Skin epidermis (tissue), 12 donors: ENCODE measurements around the gene ZNF90.
A peak's percentile ranks its signal among the peaks of the same experiment; 100 is the strongest.
"Not testable (repeated sequence)": the region's sequence is repeated elsewhere in the genome, so short reads cannot be mapped to it uniquely, and the experiment has no call there.

Experiments
- H3K27ac ChIP-seq, 21 experiments: fragments of 200-600 bp; sonication (generic) in 11 of 21; one replicate each; pipeline ENCODE4 v1.5.0; 2020; ENCODE audit warnings: mild to moderate bottlenecking in 3 of 21, inconsistent platforms in 2 of 21, moderate library complexity in 2 of 21
- H3K4me3 ChIP-seq, 7 experiments: fragments of 200-600 bp; sonication (generic) in 2 of 7; one replicate each; pipeline ENCODE4 v1.5.0; 2020; ENCODE audit warnings: inconsistent platforms in 2 of 7, mild to moderate bottlenecking in 2 of 7, moderate library complexity in 1 of 7

Gene ZNF90

DNA sequence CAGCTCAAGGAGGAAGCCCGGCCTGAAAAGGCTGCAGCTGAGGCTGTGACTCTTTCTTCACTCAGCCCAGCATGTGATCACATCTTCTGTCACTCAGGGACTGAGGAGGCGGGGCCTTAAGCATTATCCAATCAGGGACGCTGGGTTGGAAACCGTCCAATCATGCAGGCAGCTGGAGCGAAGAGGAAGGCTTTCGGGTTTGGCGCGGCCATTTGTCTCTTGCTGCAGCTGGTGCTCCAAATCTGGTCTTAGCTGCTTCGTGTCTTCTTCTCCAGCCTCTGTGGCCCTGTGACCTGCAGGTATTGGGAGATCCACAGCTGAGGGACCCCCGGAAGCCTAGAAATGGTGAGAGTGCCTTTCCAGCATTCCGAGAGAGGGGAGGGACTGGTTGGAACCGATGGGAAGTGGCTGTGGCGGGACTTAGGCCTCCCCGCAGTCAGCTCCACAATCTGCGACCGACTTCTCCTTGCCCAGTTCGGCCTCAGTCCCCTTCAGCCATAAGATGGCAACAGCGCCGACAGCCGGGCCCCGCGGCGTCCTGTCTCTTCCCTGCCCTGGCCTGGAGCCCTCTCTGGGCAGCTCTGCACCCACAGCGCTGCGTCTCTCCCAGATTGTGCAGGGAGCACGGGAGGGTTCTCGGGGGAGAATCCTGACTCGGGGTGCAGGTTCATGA lies at the start of gene ZNF90:
Gene ZNF90, plus strand, starts transcription at position 210 of the 673 bp plus-strand sequence. Its CDS starts 133 bp downstream, at position 343.
- H3K4me3 ChIP-seq: peak within 1 kb of the TSS; percentile 36 to 64 (median 46)
- peak within 1 kb of the TSS in 6 of 21 experiments; percentile 18 to 56 (median 42) for H3K27ac ChIP-seq

DNA sequence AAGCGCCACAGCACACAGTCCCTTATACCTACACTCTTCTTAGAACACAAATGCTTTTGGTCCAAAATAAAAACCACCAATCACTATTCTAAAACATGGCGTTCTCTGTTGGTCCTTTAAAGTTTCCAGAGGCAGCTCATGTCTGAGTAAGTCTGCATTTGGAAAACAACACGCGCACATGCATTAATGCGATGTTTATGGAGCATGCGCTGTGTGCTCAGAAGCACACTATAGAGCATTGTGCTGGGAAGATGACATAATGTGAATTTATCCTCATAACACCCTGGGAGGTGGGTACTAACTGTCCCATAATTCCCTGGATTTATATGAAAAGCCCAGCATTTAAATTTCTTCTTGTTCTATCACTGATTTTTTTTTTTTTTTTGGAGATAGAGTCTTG lies 49.2 kb upstream of the ZNF90 start:
- Histone ChIP-seq H3K27ac (no peak overlapping the region), H3K4me3 (no peak overlapping the region)

GRCh38 chr19:20035935-20036334 lies 41.9 kb upstream of the ZNF90 start:
- no peak overlapping the region for H3K4me3 ChIP-seq
- no peak overlapping the region for H3K27ac ChIP-seq

DNA sequence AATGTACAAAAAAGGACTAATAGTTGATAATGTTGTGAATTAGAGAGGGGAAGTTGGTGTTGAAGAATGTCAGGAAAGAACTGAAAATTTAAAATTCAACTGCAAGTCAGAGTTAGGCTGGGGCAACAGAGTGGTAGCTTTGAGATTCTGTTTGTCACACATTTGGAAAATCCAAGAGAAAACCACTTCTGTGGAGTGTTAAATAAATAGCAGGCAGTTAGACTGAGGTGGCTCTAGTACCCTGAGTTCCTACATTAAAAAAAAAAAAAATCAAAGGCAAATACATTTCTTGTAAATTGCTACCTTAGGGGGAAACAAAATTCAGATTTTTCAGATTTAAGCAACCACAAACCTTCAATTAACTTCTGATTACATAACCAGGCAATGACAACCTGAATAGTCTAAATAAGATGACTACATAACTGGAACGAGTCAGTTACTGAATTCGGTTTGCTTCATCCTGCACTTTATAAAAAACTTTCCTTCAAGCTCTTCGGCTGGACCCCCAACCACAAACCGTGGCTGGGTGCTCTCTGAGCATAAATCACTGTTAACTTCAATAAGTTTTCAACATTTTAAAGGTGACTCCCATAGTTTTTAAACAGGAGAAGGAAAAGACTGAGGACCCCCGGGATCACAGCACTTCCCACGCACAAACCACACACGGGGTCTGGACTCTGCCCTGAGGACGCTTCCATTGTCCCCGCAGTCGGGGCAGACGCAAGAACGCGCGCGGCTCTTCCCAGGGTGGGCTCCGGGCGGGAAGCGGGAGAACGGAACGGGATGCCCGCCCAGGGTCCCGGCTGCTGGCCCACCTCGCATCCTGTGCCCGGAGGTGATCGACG lies 39.2 kb upstream of the ZNF90 start:
- Histone ChIP-seq H3K4me3 (peak overlapping the region; percentile 58 to 96 (median 84)), H3K27ac (peak overlapping the region in 20 of 21 experiments; percentile 51 to 91 (median 74))

- Histone ChIP-seq H3K27ac (peak within 1 kb of the TSS in 20 of 21 experiments; percentile 51 to 91 (median 74)), H3K4me3 (peak within 1 kb of the TSS; percentile 58 to 96 (median 84))
Observed at GRCh38 chr19:20039203-20039723, 38.5 kb upstream of the ZNF90 start, which contains the start of gene ZNF682. TSS of gene ZNF682 (minus strand) at chr19:20039505. CDS start at chr19:20039345, 160 bp downstream.

GRCh38 chr19:20044663-20045062 lies 33.1 kb upstream of the ZNF90 start:
- H3K4me3 ChIP-seq: no peak overlapping the region
- H3K27ac ChIP-seq: no peak overlapping the region

DNA sequence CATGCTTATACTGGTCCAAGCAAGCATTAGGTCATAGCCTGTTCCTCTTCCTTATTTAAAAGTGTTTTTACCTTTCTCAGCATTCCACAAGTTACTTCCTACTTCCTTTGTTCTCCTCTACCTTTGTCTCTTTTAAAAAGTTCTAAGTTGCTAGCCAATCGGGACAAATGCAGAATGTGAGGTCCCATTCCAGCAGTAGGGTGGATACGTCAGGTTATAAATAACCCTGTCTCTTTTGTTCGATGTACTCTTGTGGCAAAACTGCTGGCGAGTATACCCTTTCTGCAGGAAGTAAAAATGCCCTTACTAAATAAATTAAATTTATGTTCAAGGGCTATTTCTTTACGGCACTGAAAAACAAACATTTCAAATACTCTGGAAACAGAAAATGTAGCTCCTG lies 32.1 kb upstream of the ZNF90 start:
- H3K27ac ChIP-seq, H3K4me3 ChIP-seq: not testable (repeated sequence)

DNA sequence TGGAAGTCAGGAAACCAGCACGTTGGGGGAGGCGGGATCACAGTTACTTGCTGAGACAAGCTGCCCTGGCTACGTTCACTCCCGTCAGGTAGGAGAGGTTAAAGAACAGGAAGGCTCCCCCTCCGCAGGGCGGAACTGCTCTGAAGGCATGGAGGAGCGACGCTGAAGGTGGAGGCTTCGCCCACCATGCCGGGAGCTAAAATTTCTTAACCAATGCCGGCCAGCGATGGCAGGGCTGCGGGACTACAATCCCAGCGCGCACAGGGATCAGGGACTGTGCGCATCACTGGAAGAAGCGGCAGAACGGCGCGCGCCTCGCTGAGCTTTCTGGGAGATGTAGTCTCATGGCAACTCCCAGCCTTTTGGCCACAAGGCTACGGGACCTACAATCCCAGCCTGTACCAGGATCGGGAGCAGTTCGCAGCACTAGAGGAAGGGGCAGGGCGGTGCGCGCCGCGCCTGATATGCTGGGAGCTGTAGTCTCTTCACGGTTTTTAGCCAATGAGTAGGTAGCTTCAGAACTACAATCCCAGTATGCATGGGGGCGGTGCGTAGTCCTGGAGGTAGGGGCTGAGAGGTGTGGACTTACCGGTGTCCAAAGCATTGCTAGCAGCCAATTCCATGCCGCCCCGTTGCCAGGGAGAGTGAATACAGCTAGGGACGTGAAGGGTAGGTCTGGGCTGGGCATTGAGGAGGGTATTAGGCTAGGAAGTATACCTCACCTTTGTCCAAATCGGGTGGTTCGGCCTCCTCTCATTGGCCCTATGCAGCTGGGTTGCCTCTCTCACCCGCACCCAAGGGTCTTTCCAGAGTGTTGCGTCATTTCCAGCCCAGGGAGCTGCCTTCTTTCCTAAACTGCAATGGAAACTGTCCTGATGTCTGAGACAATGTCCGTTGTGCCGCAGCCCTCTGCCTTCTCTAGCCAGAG lies 25.7 kb upstream of the ZNF90 start:
- H3K4me3 ChIP-seq: peak overlapping the region; percentile 38 to 71 (median 51)
- H3K27ac ChIP-seq: peak overlapping the region in 19 of 21 experiments; percentile 36 to 84 (median 72)

GRCh38 chr19:20058738-20059137 lies 19.1 kb upstream of the ZNF90 start:
- H3K27ac ChIP-seq: not testable (repeated sequence)

DNA sequence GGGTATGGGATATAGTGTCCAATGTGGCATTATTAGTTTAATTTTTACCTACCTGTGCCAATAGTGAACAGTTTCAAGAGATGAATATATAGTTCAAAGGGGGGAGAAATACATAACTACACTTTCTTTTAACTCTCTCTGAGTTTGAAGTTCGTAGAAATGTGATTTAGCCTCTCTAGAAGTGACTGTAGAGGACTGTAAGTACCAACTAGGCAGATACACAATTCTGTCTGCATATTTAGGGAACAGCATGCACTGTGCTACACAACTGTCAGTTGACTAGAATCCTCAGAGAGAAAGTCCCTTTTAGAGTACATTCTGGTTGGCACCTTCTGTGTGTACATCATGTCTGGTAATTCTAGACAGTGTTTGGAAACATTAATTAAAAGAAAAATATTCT lies 17.5 kb upstream of the ZNF90 start:
- Histone ChIP-seq H3K4me3 (no peak overlapping the region), H3K27ac (no peak overlapping the region)

More at GRCh38 chr19:20058738-20059137, 19.1 kb upstream of the ZNF90 start:
- not testable (repeated sequence) for H3K4me3 ChIP-seq

GRCh38 chr19:20066861-20067260 lies 10.9 kb upstream of the ZNF90 start:
- Histone ChIP-seq H3K27ac (no peak overlapping the region), H3K4me3 (no peak overlapping the region)

DNA sequence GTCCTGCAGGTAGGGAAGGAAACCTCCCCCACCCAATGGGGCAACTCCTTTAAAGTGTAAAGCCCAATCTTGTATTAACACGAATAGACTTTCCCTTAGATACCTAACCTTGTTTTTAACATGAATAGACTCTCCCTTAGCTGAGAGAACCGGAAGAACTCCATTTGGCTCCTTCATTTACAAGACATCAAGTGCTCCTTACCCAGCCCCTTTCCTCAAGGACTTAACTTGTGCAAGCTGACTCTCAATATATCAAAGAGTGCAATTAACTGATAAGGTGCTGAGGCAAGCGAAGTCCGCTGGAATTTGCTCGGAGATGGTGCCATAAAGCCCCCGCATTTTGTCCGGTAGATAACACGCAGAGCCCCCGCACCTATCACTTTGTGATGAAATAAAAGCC lies 9.9 kb upstream of the ZNF90 start:
- Histone ChIP-seq H3K27ac (no peak overlapping the region), H3K4me3 (no peak overlapping the region)

DNA sequence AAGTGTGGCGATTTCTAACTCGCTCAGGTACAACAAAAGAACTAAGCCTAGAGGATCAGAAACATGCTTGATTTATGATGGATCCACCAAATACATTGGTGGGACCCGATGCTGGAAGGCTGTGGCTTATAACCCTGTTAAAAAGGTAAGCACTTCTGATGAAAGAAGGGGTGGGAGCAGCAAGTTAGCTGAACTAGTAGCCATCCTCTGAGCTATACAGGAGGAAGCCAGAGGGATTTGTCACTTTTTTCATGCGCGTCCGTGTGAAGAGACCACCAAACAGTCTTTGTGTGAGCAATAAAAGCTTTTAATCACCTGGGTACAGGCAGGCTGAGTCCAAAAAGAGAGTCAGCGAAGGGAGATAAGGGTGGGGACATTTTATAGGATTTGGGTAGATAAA lies 9.2 kb upstream of the ZNF90 start:
- not testable (repeated sequence) for H3K4me3 ChIP-seq, H3K27ac ChIP-seq

DNA sequence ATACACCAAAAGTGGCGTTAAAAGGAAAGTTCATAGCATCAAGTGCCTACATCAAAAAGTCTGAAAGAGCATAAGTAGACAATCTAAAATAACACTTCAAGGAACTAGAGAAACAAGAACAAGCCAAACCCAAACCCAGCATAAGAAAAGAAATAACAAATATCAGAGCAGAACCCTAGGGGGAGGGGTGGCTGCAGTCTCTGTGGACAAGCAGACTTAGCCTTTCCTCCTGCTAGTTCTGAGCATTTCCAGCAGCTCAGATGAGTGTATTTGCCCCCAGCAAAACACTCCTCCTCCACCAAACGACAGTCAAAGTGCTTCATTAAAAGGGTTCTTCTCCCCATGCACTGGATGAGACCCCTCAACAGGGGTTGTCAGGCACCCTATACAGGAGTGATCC lies 7.1 kb upstream of the ZNF90 start:
- H3K27ac ChIP-seq: no peak overlapping the region
- no peak overlapping the region for H3K4me3 ChIP-seq

DNA sequence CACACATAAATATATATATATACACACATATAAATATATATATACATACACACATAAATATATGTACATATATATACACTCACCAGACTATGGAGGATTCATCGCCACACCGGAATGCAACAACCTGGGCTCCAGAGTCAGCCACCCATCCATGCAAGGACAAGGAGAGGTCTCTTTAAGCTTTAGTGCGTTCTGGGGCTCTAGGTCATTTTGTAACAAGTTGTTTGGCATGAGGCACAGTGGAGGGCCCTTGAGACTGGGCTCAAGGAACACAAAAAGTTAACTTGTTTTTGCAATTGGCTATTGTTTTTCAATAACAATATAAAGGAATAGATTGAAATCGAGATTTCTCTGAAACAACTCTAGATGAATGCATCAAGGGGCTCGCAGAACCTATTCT lies 4.9 kb upstream of the ZNF90 start:
- Histone ChIP-seq H3K27ac (no peak overlapping the region), H3K4me3 (no peak overlapping the region)

DNA sequence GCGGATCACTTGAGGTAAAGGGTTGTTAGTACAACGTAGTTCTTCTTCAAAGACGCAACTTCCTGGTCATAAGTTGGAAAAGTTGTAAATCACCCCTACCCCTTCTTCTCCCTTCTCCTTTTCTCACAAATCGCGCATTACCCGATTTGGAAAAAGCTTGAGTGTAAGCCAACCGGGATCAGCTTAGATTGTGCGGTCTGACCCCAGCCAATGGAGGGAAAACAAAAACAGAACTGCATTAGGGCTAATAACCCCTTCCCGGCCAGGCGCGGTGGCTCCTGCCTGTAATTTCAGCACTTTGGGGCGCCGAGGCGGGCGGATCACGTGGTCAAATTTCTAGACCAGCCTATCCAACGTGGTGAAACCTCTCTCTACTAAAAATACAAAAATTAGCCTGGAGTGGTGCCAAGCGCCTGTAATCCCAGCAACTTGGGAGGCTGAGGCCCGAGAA lies 806 bp downstream of the ZNF90 start:
- Histone ChIP-seq H3K4me3 (peak overlapping the region; percentile 36 to 64 (median 46)), H3K27ac (peak overlapping the region in 6 of 21 experiments; percentile 18 to 56 (median 42))

- H3K27ac ChIP-seq: no peak overlapping the region
- H3K4me3 ChIP-seq: no peak overlapping the region
Observed at GRCh38 chr19:20079476-20079875, 1.7 kb downstream of the ZNF90 start.

GRCh38 chr19:20080656-20081055 lies 2.9 kb downstream of the ZNF90 start:
- Histone ChIP-seq H3K4me3 (no peak overlapping the region), H3K27ac (no peak overlapping the region)

- H3K4me3 ChIP-seq, H3K27ac ChIP-seq: not testable (repeated sequence)
Observed at GRCh38 chr19:20082232-20082833, 4.5 kb downstream of the ZNF90 start.
